Measurements from ENCODE around the gene TTYH1.
"Not testable (repeated sequence)": the region's sequence is repeated elsewhere in the genome, so short reads cannot be mapped to it uniquely, and the experiment has no call there.

TTYH1 gene

GRCh38 chr19:54446349-54446748, 31.1 kb downstream of the TTYH1 start:
- not testable (repeated sequence) for DNase-seq

DNA sequence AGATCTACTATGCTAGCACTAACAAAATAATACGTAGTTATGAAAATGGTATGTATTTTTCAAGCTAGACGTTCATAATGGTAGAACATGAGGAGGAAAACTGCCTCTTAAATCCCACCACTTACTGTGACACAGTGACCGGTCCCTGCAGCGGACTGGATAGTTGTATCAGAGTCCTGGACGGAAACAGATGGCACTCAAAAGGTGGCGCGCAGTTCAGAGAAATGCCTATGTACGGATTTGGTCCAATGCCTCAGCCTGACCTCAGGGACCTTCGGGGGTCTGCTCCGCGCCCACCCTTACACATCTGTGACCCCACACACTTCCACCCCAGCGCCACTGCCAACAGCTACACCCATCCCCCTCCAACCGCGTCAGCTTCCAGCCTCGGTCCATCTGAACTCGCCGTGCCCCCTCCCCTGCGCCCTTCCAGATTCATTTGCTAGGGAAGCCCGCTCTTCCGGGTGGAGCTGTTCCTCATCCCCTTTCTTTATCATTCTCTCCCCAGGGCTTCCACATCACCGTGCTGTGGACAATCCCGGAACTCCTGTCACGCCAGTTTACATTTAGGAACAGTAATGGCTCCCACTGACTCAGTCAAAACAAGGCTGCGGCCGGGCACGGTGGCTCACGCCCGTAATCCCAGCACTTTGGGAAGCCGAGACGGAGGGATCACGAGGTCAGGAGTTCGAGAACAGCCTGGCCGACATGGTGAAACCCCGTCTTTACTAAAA, 32.9 kb downstream of the TTYH1 start:
- DNase-seq: no peak

DNA sequence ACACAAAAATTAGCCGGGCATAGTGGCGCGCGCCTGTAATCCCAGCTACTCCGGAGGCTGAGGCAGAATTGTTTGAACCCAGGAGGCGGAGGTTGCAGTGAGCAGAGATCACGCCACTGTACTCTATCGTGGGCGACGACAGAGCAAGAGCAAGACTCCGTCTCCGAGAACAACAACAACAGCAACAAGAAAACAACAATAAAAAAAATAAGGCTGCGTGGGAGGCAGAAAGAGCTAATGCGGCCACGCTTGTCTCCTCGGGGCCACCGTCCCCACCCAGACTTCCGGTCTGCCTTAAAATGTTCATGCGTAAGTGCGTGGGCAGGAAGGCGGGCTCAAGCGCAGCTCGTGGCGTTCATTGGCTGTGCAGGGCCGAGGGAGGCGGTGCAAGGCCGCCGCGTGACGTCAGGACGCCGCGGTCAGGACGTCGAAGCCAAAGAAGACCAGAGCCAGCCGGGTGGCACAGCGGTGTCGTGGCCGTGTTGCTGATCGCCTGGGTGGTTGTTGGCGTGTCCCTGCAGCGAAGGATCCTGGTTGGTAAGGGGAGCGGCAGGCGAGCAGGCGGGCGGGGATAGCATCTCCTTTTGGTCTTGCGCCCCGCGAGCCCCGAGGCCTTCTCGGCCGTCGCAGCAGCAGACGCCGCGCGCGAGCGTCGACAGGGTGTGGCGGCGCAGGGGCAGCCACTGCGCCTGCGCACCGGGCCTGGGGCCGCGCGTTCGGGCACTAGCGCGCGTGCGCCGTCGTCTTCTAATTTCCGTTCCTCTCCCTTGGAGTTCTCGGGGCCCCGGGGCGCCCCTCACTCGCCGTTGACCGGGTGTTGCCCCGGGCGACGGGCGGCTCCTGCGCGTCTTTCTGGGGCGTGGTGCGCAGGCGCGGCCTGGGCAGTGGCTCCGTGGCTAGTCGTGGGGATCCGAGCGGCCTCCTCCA, 33.8 kb downstream of the TTYH1 start, which contains the start of gene LENG8:
Gene LENG8 (plus strand): TSS at position 426 of the 927 bp plus-strand sequence. CDS start 2,146 bp downstream, outside the sequence.
- peak; percentile 93 for DNase-seq

- no peak for DNase-seq
Measured at GRCh38 chr19:54449701-54450069, 34.4 kb downstream of the TTYH1 start.

- no peak for DNase-seq
Measured at GRCh38 chr19:54451331-54451871, 36.1 kb downstream of the TTYH1 start.

- DNase-seq: no peak
Measured at GRCh38 chr19:54451997-54452396, 36.7 kb downstream of the TTYH1 start.

- no peak for DNase-seq
Measured at GRCh38 chr19:54452626-54453025, 37.4 kb downstream of the TTYH1 start.

DNA sequence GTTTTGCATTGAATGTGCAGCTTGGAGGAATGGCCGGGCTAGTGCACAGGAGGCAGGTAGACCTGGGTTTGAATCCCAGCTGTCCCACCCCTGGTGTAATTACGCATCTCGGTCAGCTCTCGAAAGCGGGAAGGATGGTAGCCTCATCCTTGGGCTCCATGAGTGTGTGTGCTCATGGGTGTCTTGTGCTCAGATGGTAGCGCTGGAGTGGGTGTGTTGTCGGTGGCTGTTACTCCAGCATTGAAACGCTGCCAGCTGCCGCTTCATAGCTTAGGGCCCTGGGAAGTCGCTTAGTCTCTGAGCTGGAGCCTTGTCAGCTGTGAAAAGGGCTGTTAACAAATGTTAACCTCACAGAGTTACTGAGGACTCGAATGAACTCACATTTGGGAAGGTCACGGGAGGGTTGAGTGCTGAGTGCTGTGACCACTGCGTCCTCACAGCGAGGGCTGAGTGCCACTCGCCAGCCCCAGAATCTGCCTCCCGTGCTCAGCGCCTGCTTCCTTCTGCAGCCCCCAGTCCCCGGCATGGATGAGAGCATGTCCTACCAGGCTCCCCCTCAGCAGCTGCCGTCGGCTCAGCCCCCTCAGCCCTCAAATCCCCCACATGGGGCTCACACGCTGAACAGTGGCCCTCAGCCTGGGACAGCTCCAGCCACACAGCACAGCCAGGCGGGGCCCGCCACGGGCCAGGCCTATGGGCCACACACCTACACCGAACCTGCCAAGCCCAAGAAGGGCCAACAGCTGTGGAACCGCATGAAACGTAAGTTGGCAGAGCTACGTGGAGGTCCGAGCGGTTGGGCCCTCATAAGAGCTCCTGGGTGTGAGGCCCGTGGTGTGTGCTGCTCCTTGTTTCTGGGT, 38.9 kb downstream of the TTYH1 start:
- no peak for DNase-seq

- DNase-seq: no peak
Measured at GRCh38 chr19:54454781-54455675, 39.8 kb downstream of the TTYH1 start.

DNA sequence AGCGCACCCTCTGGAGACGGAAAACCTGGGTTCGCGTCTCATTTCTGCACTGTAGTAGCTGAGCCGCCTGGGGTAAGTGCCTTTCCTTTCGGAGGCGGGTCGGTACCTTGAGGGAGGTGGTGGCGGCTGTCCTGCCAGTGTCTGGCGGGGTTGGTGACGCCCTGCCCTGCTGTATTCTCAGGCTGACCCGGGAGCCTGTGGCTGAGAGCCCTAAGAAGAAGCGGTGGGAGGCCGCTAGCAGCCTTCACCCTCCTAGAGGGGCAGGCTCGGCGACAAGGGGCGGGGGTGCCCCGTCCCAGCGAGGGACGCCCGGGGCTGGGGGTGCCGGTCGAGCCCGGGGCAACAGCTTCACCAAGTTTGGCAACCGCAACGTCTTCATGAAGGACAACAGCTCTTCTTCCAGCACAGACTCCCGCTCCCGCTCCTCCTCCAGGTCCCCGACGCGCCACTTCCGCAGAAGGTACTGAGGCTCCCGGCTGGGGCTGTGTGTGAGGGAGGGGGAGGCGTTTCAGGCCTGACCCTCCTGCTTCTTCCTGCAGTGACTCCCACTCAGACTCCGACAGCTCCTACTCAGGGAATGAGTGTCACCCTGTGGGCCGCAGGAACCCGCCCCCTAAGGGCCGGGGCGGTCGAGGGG, 40.6 kb downstream of the TTYH1 start:
- DNase-seq: no peak

DNA sequence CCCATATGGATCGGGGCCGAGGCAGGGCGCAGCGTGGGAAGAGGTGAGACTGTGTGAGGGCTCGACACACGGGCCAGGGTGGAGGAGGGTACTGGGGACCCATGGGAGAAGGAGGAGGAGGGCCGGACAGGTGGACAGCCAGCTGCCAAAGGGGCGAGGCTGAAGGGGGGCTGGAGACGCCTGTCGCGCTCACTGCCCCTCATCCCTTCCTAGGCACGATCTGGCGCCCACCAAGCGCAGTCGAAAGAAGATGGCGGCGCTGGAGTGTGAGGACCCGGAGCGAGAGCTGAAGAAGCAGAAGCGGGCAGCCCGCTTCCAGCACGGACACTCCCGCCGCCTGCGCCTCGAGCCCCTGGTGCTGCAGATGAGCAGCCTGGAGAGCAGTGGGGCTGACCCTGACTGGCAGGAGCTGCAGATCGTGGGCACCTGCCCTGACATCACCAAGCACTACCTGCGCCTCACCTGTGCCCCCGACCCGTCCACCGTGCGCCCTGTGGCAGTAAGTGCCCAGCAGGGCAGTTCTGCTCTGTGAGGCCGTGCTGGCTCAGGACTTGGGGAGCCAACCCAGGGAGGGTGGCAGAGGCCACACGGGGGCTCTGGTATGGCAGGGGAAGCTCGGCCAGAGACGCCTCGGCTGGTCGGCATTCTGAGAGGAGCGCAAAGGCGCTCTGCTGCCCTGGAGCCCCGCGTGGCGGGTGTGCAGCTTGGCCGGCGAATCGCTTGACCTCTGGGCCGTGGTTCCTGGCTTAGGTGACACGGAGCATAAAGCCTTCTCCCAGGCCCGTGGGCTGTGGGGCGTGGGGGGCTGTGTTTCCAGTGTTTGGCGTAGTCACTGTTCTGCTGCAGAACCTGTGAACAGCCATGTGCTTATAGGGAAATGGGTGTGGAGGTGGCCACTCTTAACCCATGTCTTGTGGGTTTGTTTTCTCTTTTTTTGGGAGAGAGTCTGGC, 41.4 kb downstream of the TTYH1 start:
- no peak for DNase-seq

GRCh38 chr19:54457773-54458647, 42.7 kb downstream of the TTYH1 start:
- no peak for DNase-seq

DNA sequence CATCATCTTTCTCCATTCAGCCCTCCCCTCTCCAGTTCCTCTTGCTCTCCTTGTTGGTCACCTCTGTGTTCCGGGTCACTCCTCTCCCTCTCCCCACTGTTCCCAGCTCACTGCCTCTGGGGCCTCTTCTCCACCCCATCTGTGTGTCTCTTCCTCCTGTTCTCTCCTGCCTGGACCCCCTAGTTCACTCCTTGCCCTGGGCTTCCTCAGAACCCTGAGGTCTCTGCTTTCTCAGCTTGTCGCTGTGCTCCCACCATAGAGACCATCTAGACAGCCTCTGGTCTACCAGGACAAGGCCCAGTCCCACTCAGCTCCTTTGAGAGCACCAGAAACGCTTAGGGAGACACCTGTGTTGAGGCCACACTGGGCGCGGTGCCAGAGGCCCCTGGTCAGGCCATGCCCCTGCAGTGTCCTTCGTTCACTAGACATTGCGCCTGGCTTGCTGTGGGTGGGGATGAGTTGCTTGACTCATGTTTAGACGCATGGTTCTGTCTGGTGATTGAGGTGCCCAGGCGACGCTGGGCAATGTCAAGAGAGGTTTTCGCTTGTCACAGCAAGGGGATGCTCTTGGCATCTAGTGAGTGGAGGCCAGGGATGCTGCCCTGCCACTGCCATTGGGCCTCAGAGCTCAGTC, 43.5 kb downstream of the TTYH1 start:
- DNase-seq: no peak

- DNase-seq: no peak
Measured at GRCh38 chr19:54459282-54460229, 44.3 kb downstream of the TTYH1 start.

DNA sequence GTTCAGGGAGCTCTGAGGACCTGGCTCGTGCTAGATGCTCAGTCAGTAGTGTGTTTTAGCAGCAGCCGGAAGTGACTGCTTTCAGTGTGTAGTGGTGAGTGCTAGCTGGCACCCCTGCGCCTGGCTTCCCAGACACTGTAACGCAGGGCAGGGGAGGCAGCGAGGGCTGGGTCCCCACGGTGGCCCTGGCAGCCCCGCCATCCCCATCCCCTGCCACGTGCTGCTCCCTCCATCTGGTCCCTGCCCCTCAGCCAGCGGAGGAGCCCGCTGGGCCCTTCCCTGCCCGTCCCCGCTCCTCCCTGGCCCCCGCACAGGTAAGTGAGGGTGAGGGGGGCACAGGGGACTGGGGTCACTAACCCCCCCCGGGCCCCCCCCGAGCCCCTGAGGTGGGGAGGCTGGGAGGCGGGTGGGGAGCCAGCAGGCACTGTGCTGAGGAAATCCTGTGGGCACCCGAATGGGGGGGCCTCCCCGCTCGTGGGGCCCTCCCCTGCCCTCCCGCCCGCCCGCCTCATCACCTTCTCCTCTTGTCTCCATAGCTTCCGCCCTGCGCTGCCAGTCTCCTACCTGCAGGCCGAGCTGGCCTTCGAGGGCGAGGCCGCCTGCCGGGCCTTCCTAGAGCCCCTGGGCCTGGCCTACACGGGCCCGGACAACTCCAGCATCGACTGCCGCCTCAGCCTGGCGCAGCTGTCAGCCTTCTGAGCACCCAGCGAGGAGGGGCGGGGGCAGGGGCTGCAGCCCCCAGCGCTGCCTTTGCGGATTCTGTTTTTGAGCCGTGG, 45.2 kb downstream of the TTYH1 start:
- no peak for DNase-seq

- DNase-seq: no peak
Measured at GRCh38 chr19:54461210-54461609, 45.9 kb downstream of the TTYH1 start.
